ENCODE measurements around the gene GPER1.

GPER1 gene

DNA sequence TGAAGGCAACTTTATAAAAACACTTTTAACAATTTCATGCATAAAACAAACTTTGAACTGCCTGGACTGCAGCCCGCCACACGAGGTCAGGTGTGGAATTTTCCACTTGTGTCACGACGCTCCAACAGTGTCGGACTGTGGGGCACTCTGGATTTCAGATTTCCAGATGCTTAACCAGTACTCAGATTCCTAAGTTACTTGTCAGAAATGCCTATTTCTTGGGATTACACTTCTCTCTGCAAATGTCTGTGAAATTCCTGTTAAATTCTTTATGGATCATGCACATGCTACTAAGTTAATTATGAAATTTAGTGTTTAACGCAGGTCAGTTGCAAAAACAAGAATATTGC lies 473 bp upstream of the GPER1 start:
- DNase-seq (ENCODE audit: low read depth, low spot score): no peak

DNA sequence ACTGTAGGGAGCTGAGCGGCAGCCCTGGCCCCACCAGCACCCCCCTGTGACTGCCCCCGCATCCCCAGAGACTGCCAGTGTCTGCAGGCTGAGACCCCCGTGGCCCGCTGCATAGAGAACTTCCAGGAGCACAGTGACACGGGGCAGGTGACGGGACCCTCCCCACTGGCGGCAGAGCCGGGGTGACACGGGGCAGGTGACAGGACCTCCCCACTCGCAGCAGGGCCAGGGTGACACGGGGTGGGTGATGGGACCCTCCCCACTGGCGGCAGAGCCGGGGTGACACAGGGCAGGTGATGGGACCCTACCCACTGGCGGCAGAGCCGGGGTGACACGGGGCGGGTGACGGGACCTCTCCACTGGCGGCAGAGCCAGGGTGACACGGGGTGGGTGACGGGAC lies 2.3 kb downstream of the GPER1 start:
- DNase-seq (ENCODE audit: low read depth, low spot score): no peak

- DNase-seq (ENCODE audit: low read depth, low spot score): no peak
Observed at GRCh38 chr7:1090686-1091643, 3.1 kb downstream of the GPER1 start.

DNA sequence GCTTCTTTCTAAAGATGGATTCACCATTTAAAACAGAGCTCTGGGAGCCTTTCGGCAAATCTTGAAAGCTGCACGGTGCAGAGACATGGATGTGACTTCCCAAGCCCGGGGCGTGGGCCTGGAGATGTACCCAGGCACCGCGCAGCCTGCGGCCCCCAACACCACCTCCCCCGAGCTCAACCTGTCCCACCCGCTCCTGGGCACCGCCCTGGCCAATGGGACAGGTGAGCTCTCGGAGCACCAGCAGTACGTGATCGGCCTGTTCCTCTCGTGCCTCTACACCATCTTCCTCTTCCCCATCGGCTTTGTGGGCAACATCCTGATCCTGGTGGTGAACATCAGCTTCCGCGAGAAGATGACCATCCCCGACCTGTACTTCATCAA lies 3.7 kb downstream of the GPER1 start:
- no peak for DNase-seq (ENCODE audit: low read depth, low spot score)

GRCh38 chr7:1092161-1092632 lies 4.3 kb downstream of the GPER1 start:
- no peak for DNase-seq (ENCODE audit: low read depth, low spot score)

DNA sequence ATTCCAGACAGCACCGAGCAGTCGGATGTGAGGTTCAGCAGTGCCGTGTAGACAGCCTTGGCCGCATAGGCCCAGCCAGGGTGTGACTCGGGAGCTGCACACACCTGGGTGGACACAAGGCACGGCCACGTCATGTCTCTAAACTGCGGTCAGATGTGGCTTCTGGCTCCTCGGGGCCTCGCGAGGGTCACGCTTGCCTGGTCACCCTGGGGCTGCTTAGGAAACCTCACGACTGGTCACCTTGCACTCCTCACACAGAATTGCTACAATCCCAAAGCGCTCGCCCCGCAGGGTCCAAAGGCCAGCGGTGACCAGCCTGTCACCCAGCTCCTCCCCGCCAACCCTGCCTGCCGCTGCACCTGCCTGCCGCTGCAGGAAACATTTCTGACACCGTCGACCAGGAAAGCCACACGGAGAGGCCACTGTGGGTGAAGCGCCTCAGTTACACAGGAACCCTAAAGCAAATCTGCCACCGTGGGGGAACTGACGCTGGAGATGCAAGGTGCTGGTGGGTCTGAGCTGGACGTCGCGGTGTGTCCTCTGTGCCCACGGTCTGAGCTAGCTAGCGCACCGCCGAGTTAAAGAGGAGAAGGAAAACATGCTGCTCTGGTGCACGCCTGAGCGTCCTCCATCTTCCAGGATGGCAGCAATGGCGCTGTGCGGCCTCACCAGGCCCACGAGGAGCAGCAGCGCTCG lies 5.0 kb downstream of the GPER1 start:
- DNase-seq (ENCODE audit: low read depth, low spot score): no peak

GRCh38 chr7:1093502-1093843 lies 5.6 kb downstream of the GPER1 start:
- DNase-seq (ENCODE audit: low read depth, low spot score): no peak

- DNase-seq (ENCODE audit: low read depth, low spot score): no peak
Observed at GRCh38 chr7:1093916-1094508, 6.1 kb downstream of the GPER1 start.

DNA sequence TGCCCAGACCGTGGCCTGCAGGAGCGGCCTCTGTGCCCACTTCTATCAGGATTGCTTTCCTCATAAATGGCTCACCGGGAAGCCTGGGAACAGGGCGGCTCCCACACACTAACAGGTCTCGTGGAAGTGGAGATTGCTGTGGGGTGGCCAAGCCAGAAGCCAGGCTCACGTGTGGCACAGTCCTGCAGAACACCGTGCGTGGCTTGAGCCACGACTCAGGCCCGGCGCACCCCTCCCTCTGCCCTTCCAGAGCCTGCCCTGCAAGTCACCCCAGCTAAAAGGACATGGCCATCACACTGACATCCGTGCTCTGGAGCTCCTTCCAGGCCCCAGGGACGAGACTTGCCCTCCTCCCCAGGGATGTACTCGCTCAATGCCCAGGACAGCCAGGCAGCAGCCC lies 7.0 kb downstream of the GPER1 start:
- no peak for DNase-seq (ENCODE audit: low read depth, low spot score)

DNA sequence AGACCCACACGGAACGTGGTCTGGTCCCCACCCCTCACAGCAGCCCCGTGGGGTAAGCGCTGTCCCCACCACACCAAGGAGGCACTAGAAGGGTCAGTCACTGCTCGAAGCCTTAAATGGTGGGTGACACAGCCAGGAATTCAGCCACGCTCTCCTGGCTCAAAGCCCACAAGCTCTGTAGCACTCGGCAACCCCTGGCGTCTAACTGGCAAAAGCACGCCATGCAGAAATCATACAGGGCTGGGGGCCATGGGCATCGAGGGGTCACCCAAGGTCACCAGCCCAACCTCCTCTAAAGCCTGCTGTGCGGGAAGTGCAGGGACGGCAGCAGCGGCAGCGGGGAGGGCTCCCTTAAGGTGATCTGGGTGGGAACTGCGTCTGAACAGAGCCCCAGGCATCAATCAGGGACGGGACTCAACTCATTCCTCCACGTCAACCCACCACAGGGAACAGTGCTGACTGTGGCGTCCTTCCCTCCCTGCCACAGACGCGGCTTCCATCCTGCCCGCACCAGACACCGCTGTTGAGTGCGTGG lies 7.8 kb downstream of the GPER1 start:
- no peak for DNase-seq (ENCODE audit: low read depth, low spot score)

DNA sequence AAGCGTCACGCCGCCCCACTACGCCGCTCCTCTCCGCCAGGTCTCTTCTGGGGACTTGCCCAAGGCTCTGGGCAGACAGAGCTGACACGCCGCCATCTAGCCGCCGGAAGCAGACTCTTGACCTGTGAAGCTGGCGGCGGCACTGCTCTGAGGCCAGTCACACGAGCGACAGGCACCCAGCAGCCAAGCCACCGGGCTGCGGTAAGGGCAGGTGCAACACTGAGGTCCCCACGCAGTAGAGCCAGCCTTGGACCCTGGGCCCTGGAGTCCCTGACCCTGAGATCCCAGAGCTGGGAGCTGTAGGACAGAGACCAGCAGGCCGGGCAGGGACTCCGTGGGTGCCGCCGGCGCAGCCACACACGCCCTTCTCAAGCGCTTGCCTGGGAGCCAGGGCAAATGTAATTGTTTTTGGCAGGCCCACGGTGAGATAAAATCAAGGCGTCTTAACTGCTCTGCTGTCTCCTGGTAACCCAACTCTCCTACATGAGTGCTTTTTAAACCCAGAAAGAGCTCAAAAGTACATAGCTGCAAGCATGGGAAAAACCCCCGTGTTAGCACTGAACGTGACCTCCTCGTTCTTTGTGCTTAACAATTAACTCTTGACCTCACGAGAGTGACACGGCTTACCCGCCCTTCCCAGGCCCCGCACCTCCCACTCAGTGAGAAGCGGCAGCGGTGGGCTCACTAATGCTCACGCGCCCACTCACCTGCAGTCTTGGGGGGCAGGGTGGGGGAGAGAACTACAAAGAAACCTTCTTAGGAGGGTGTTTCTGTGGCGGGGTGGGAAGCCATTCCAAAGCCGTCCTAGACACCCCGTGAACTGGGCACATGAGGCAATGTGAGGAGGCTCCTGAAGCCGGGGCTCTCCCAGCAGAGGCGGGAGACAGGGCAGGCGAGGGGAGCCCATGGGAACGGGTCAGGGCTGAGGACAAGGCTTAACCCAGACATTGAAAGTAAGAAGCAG lies 8.5 kb downstream of the GPER1 start:
- no peak for DNase-seq (ENCODE audit: low read depth, low spot score)

- no peak for DNase-seq (ENCODE audit: low read depth, low spot score)
Observed at GRCh38 chr7:1097120-1097504, 9.2 kb downstream of the GPER1 start.

DNA sequence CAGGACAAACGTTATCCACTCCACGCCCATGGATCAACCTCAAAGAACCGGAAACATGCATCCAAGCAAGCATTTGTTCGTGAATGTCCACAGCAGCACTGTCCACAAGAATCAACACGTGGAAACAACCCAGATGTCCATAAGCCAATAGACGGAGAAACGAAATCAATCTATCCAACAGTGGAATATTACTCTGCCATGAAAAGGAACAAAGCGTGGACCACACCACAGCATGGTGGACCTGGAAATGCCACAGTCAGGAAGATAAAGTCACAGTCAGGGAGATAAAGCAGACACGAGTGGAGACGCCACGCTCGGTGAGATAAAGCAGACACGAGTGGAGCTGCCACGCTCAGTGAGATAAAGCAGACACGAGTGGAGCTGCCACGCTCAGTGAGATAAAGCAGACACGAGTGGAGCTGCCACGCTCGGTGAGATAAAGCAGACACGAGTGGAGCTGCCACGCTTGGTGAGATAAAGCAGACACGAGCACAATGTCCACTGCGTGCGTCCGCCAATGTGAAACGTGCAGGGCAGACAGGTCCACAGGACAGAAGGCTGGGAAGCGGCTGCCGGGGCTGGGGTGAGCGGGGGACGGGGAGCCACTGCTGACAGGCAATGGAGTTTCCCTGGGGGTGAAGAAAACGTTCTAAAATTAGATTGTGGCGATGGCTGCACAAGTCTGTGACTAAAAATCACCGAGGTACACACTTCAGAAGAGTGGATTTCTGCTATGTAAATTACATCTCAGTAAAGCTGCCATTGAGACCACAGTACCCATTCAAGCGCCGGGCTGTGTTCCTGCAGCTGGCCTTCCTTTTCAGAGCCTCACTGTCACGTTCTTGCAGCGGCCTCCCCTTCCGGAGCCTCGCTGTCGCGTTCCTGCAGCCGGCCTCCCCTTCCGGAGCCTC lies 10.6 kb downstream of the GPER1 start:
- DNase-seq (ENCODE audit: low read depth, low spot score): no peak

DNA sequence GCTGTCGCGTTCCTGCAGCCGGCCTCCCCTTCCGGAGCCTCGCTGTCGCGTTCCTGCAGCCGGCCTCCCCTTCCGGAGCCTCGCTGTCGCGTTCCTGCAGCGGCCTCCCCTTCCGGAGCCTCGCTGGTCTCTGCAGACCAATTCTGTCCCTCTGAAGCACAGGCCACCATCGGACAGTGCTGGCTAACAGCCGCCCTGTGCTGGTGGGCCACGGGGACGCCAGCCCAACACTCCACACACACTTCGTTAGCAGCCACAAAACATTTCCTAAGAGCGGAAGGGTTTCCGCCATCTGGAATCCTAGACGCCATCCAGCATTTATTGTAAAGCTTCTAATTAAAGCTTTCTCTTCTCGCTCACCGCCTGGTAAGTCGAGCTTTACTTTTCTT lies 11.2 kb downstream of the GPER1 start:
- DNase-seq (ENCODE audit: low read depth, low spot score): no peak

- DNase-seq (ENCODE audit: low read depth, low spot score): no peak
Observed at GRCh38 chr7:1099637-1100036, 11.7 kb downstream of the GPER1 start.

GRCh38 chr7:1100386-1100785 lies 12.5 kb downstream of the GPER1 start:
- DNase-seq (ENCODE audit: low read depth, low spot score): no peak

DNA sequence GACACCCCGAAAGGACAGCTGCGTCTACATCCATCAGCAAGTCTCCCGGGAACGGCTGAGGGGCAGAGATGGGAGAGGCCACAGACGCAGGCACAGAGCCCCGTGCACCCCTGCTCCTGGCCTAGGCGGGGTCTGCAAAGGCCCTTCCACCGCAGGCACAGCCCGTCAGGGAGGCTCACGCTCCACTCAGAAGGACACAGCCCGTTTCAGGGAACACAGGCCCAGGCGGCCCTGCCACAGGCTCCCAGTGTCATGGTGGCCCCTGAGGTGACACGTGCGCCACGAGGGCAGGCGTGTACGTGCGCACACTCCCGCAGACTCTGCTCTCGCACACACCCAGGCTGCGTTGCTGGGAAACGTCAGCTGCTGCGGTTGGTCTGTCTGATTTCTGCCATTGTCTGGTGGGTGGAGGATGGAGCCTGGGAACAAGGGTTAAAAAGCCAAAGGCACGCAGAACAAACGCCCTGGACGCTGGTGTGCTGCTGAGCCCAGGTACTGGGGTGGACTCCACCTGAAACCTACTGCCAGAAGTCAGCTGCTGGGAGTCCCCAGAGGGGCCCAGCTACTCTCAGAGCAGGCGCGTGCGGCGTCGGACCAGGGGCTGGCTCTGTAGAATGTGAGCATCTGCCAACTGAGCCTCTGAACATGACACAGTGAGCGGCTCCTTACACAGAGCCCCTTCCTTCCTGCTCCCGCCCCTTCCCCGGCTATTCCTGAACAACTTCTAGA lies 13.1 kb downstream of the GPER1 start:
- DNase-seq (ENCODE audit: low read depth, low spot score): no peak

- no peak for DNase-seq (ENCODE audit: low read depth, low spot score)
Observed at GRCh38 chr7:1101563-1102431, 13.9 kb downstream of the GPER1 start.

Data from activated CD4-positive, CD25-positive, alpha-beta regulatory T cell treated with anti-CD3 and anti-CD28 coated beads, Interleukin-2, amount 50 U/mL, for 16 hours (primary cell).